Measurements from ENCODE around the gene SUGP1.
"Not testable (repeated sequence)": the region's sequence is repeated elsewhere in the genome, so short reads cannot be mapped to it uniquely, and the experiment has no call there.

SUGP1 gene

GRCh38 chr19:19320361-19321140, at the start of gene SUGP1, which contains the start of gene MAU2:
SUGP1 (minus strand) TSS chr19:19320509; CDS start chr19:19320496, 13 bp downstream.
MAU2 (plus strand) TSS chr19:19320829; CDS start chr19:19320860, 31 bp downstream.
- DNase-seq: peak; percentile 90

GRCh38 chr19:19368087-19368486, 47.8 kb upstream of the SUGP1 start:
- no peak for DNase-seq

- peak; percentile 67 for DNase-seq
Measured at GRCh38 chr19:19366434-19367396, 46.4 kb upstream of the SUGP1 start.

DNA sequence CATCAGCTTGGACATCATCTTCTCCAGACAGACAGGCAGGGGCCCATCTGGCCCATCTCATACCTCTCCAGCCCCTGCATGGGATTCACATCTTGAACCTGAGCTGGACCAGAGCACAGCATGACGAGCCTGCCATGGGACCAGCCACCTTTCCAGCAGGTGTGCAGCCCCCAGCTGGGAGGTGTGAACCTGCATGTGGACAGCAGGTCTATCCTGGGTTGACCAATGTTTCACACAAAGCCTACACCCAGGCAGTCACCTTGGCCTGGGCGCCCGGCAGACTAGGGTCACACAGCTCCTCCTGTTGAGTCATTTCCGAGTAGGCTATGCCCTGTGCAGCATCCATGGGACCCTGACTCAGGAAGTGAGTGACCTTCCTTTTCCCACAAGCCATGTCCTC, 41.8 kb upstream of the SUGP1 start:
- DNase-seq: no peak

DNA sequence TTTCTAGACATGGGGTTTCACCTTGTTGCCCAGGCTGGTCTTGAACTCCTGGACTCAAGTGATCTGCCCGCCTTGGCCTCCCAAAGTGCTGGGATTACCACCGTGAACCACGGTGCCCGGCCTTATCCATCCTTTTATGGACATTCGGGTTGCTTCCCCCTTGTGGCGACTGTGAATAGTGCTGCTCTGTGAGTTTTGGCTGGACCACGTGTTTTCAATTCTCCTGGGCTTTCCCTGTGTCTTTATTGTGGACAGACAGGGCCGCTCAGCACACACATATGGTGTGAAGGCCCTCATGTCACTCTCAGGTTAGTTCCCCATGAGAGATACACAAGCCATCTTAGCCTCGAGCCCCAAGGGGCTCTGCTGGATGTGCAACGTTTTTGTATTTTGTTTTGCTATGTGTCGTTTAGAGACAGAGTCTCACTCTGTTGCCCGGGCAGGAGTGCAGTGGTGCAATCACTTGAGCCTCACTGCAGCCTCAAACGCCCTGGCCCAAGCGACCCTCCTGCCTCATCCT, 40.8 kb upstream of the SUGP1 start:
- DNase-seq: peak; percentile 25

- DNase-seq: no peak
Measured at GRCh38 chr19:19356901-19357566, 36.7 kb upstream of the SUGP1 start.

GRCh38 chr19:19356500-19356899, 36.2 kb upstream of the SUGP1 start:
- DNase-seq: no peak

DNA sequence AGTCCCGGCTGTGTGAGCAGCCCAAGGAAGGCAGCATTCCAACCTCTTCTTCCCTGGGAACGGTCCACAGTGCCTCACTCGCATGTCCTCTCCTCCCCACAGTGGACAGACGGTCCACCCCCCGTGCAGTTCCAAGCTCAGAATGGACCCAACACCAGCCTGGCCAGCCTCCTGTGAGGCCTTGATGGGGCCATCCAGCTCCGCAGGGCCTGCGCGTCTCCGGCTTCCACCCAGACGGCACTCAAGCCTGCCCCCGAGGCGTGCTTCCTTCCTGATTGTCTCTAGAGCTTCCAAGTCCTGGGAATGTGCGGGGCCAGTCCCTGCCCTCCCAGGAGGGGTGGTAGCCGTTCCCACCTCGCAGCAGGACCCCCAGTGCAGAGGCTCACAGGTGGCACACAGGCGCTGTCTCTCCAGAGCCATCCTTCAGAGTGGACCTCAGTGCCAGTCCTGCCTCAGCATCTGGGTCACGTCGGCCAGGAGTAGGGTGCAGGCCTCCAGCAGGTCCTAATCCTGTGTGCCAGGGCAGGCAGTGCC, 35.4 kb upstream of the SUGP1 start:
- DNase-seq: no peak

GRCh38 chr19:19354932-19355331, 34.6 kb upstream of the SUGP1 start:
- DNase-seq: no peak

GRCh38 chr19:19354007-19354406, 33.7 kb upstream of the SUGP1 start:
- no peak for DNase-seq

- DNase-seq: no peak
Measured at GRCh38 chr19:19352823-19353222, 32.5 kb upstream of the SUGP1 start.

DNA sequence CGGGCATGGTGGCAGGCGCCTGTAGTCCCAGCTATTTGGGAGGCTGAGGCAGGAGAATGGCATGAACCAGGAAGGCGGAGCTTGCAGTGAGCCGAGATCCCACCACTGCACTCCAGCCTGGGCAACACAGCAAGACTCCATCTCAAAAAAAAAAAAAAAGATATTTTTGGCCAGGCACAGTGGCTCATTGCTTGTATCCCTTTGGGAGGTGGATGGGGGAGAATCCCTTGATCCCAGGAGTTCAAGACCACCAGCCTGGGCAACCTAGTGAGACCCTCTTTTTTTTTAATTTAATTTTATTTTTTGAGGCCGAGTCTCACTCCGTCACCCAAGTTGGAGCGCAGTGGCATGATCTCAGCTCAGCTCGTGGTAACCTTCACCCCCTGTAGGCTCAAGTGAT, 30.4 kb upstream of the SUGP1 start:
- DNase-seq: not testable (repeated sequence)

DNA sequence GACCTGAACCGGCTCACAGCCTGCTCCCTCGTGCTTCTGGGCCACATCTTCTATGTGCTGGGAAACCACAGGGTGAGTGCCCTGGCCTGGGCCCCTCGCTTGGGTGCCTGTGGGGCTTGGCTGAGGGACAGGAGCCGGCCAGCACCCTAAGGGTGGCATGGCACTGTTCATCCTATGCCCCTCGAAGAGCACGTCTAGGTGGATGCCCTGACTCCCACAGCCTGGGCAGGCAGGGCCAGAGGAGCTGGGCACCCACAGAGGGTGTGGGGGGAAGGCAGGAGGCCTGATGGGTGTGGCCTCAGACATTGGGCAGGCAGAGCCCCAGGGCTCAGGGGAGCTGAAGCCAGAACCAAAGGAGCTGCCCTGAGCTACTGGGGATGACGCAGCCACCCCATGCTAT, 29.1 kb upstream of the SUGP1 start:
- no peak for DNase-seq

- DNase-seq: no peak
Measured at GRCh38 chr19:19348266-19348665, 28.0 kb upstream of the SUGP1 start.

- DNase-seq: no peak
Measured at GRCh38 chr19:19347401-19348110, 27.2 kb upstream of the SUGP1 start.

DNA sequence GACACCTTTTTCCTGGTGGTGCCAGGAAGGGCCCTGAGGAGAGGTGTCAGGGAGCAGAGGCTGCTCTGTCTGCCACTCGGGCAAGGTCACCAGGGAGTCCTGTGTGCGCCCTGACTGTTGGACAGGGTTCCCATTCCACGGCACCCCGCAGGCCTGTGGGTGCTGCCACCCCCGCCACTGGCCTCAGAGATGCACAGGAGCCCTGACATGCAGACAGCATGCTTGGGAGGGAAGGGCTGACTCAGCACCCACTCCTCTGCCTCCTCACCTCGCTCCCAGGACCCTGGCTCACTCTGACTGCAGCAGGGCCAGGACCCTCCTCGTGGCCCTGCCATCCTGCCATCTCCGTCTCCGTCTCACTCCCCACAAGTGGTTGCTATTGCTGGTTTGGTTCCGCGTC, 25.7 kb upstream of the SUGP1 start:
- DNase-seq: no peak

GRCh38 chr19:19345232-19345631, 24.9 kb upstream of the SUGP1 start:
- no peak for DNase-seq

DNA sequence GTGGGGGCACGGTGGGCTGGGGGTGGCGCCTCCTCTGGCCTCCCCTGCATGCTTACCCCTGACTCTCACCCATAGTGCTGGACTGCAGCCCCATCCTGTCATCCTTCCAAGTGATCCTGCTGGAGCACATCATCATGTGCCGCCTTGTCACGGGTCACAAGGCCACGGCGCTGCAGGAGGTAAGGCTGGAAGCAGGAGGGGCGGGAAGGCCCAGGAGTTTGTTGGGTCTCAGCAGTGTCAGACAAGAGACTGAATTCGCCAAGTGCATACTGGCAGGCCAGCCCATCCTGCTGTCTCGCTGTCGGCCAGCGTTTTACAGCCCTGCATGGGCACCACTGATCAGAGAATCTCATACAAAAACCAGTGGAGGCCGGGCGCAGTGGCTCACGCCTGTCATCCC, 23.5 kb upstream of the SUGP1 start:
- no peak for DNase-seq

- no peak for DNase-seq
Measured at GRCh38 chr19:19343016-19343362, 22.7 kb upstream of the SUGP1 start.

GRCh38 chr19:19342086-19343015, 22.0 kb upstream of the SUGP1 start:
- peak; percentile 63 for DNase-seq

- DNase-seq: no peak
Measured at GRCh38 chr19:19341026-19341425, 20.7 kb upstream of the SUGP1 start.

Measured in NCI-H510A (cell line).